ENCODE measurements around the gene LGI4.

LGI4 gene

GRCh38 chr19:35134601-35135242 is at the start of gene LGI4:
Gene LGI4 (minus strand): TSS chr19:35135059. CDS start chr19:35134680, 379 bp downstream.
- no peak for DNase-seq (ENCODE audit: low read depth in 2 of 2)

- no peak for DNase-seq (ENCODE audit: low read depth in 2 of 2)
Observed at GRCh38 chr19:35184267-35184666, 49.4 kb upstream of the LGI4 start.

GRCh38 chr19:35181387-35181786 is 46.5 kb upstream of the LGI4 start:
- no peak for DNase-seq (ENCODE audit: low read depth in 2 of 2)

- no peak for DNase-seq (ENCODE audit: low read depth in 2 of 2)
Observed at GRCh38 chr19:35179830-35180229, 45.0 kb upstream of the LGI4 start.

GRCh38 chr19:35178701-35179100 is 43.8 kb upstream of the LGI4 start:
- DNase-seq (ENCODE audit: low read depth in 2 of 2): no peak

- DNase-seq (ENCODE audit: low read depth in 2 of 2): no peak
Observed at GRCh38 chr19:35177377-35178274, 42.8 kb upstream of the LGI4 start.

- DNase-seq (ENCODE audit: low read depth in 2 of 2): no peak
Observed at GRCh38 chr19:35176181-35176570, 41.3 kb upstream of the LGI4 start.

GRCh38 chr19:35174226-35174625 is 39.4 kb upstream of the LGI4 start:
- no peak for DNase-seq (ENCODE audit: low read depth in 2 of 2)

GRCh38 chr19:35171730-35172129 is 36.9 kb upstream of the LGI4 start:
- no peak for DNase-seq (ENCODE audit: low read depth in 2 of 2)

- DNase-seq (ENCODE audit: low read depth in 2 of 2): no peak
Observed at GRCh38 chr19:35170359-35171061, 35.7 kb upstream of the LGI4 start.

- no peak for DNase-seq (ENCODE audit: low read depth in 2 of 2)
Observed at GRCh38 chr19:35169221-35169995, 34.5 kb upstream of the LGI4 start.

- DNase-seq (ENCODE audit: low read depth in 2 of 2): no peak
Observed at GRCh38 chr19:35168196-35168595, 33.3 kb upstream of the LGI4 start.

GRCh38 chr19:35167251-35168119 is 32.6 kb upstream of the LGI4 start:
- no peak for DNase-seq (ENCODE audit: low read depth in 2 of 2)

GRCh38 chr19:35166100-35167063 is 31.5 kb upstream of the LGI4 start:
- DNase-seq (ENCODE audit: low read depth in 2 of 2): no peak

GRCh38 chr19:35165200-35166058 is 30.6 kb upstream of the LGI4 start:
- no peak for DNase-seq (ENCODE audit: low read depth in 2 of 2)

GRCh38 chr19:35164418-35164817 is 29.6 kb upstream of the LGI4 start:
- DNase-seq (ENCODE audit: low read depth in 2 of 2): no peak

- no peak for DNase-seq (ENCODE audit: low read depth in 2 of 2)
Observed at GRCh38 chr19:35162471-35163326, 27.8 kb upstream of the LGI4 start.

GRCh38 chr19:35161434-35161743 is 26.5 kb upstream of the LGI4 start:
- DNase-seq (ENCODE audit: low read depth in 2 of 2): no peak

All from activated CD4-positive, alpha-beta T cell treated with anti-CD3 and anti-CD28 coated beads for 24 hours (primary cell).